NCI-H524 (cell line): ENCODE data around the gene SPATA45.

Source experiments
- DNase-seq, 2 experiments: peaks; one replicate each; lab custom pipeline; 2025; lab: John Stamatoyannopoulos, UW

The SPATA45 gene

GRCh38 chr1:212780759-212781158 lies 66.7 kb downstream of the SPATA45 start:
- no peak for DNase-seq
